Measurements from ENCODE around the gene SETD3.

Gene SETD3

DNA sequence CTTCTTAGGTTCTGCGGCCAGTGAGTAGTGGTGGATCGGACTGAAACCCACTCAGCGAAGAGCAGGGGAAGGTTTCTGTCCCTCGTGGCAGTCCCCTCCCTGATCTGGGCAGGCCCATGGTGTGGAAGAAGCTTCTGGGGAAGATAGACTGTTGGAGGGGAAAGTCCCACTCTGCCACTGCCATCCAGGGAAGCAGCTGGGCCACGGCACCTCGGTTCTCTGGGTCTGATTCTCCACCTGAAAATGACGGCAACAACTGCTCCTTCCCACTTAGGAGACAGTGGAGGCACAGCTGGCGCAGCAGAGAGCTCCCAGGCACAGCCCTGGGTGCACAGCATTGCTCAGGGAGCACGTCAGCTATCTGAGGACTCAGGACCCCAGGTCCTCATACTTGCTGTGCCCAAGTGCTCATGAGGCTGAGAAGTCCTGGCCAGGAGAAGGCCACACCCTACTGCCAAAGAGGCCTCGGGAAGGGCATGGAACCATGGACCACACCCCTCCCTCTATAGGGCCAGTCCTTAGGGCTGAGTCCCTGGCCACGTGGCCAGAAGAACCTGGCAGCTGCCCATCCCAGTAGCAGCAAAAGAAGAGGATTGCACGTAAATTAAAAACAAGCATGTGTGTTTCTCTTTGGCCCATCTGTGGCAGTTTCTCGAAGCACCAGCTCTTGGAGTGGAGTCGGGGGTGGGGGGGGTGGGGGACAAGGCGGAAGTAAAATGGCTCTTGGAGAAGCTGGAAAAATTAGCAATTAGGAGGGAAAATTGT lies 123.3 kb downstream of the SETD3 start:
- no peak for DNase-seq (ENCODE audit: low read depth, low spot score)
- H3K36me3 ChIP-seq (ENCODE audit: insufficient read depth, insufficient read length, low read length) = no peaks in the 10 kb centered on the region
- H3K27me3 ChIP-seq (ENCODE audit: insufficient read depth, insufficient read length) = no peaks in the 10 kb centered on the region
- H3K4me1 ChIP-seq (ENCODE audit: insufficient read depth, insufficient read length) = peaks cover 2% of the 10 kb centered on the region
- no peaks in the 10 kb centered on the region for H3K9me3 ChIP-seq (ENCODE audit: insufficient read depth, low read length)
- no peak overlapping the region for H3K9ac ChIP-seq (ENCODE audit: insufficient read length, low read depth)
- no peak for TF ChIP-seq SUZ12 (IDR thresholded peaks at IDR 0.05; ENCODE audit: extremely low read depth, insufficient read depth, insufficient read length)
- TF ChIP-seq YY1 (IDR thresholded peaks at IDR 0.05; ENCODE audit: insufficient read depth, insufficient read length) = no peak
- no peak for TF ChIP-seq ZNF274 (IDR thresholded peaks at IDR 0.05; ENCODE audit: low read depth, low read length)
- no peak overlapping the region for H3K4me3 ChIP-seq (ENCODE audit: insufficient read length, low read depth)

DNA sequence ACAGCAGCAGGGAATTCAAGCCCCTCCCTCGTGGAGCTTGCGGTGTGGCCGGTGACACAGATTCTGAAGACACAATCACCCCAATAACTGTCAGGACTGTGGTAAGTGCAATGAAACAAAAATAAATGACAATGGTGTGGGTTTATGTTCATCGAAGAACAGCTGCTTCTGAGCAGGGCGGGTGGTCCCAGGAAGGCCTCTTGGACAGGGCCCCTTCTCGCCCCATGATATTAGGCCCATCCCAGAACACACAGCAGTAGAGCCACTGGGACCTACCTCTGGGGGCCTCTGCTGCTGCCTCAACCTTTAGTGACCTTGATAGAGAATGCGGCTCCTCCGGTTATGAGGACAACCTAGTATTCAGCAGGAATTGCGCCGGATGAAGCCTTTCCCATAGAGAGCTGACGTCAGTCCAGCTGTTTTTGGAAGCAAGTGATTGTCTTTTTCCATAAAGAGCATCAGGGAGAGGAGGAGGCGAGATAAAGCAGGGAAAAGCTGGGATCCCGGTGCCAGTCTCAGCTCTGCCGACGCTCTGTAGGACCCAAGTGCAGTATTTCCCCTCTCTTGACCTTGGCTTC lies 124.5 kb downstream of the SETD3 start:
- DNase-seq (ENCODE audit: low read depth, low spot score) = no peak
- Histone ChIP-seq H3K36me3 (ENCODE audit: insufficient read depth, insufficient read length, low read length) (no peaks in the 10 kb centered on the region), H3K4me1 (ENCODE audit: insufficient read depth, insufficient read length) (peaks cover 2% of the 10 kb centered on the region), H3K27me3 (ENCODE audit: insufficient read depth, insufficient read length) (no peaks in the 10 kb centered on the region), H3K4me3 (ENCODE audit: insufficient read length, low read depth) (no peak overlapping the region), H3K9me3 (ENCODE audit: insufficient read depth, low read length) (no peaks in the 10 kb centered on the region), H3K9ac (ENCODE audit: insufficient read length, low read depth) (no peak overlapping the region)
- TF ChIP-seq ZNF274 (IDR thresholded peaks at IDR 0.05; ENCODE audit: low read depth, low read length) (no peak), SUZ12 (IDR thresholded peaks at IDR 0.05; ENCODE audit: extremely low read depth, insufficient read depth, insufficient read length) (no peak), YY1 (IDR thresholded peaks at IDR 0.05; ENCODE audit: insufficient read depth, insufficient read length) (no peak)

DNA sequence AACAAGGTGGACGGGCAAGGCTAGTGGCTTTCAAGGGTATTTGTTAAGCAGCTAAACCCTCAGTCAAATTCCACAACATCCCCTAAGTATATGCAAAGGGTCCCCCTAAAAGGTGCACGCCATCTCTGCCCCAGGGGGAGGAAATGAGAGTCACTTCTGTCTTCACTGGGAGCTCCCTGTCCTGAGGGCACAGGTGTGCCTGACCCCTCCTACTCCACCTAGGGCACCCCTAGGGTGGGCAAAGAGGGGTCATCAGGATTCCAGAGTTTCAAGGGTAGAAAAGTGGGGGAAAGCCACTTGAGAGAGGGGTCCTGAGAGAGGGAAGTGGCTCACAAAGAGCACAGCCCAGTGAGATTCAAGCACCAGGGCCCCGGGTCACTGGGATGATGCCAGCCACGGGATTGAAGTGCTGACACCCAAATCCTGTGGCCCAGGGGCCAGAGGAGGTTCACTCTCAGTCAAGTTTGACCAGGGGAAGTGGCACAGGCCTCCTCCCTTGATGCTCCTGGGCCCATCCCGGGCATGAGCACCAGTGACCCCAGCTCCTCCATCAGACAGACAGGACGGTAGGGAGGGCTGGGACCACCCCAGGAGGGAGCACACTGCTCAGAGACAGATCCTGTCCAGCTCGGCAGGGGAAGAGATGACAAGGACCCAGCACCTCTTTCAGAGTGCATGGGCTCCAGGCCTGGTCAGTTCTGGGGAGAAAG lies 126.3 kb downstream of the SETD3 start:
- Histone ChIP-seq H3K36me3 (ENCODE audit: insufficient read depth, insufficient read length, low read length) (no peaks in the 10 kb centered on the region), H3K27me3 (ENCODE audit: insufficient read depth, insufficient read length) (no peaks in the 10 kb centered on the region), H3K4me3 (ENCODE audit: insufficient read length, low read depth) (no peak overlapping the region), H3K9ac (ENCODE audit: insufficient read length, low read depth) (no peak overlapping the region), H3K4me1 (ENCODE audit: insufficient read depth, insufficient read length) (no peaks in the 10 kb centered on the region), H3K9me3 (ENCODE audit: insufficient read depth, low read length) (no peaks in the 10 kb centered on the region)
- no peak for TF ChIP-seq SUZ12 (IDR thresholded peaks at IDR 0.05; ENCODE audit: extremely low read depth, insufficient read depth, insufficient read length)
- no peak for TF ChIP-seq ZNF274 (IDR thresholded peaks at IDR 0.05; ENCODE audit: low read depth, low read length)
- no peak for TF ChIP-seq YY1 (IDR thresholded peaks at IDR 0.05; ENCODE audit: insufficient read depth, insufficient read length)
- no peak for DNase-seq (ENCODE audit: low read depth, low spot score)

DNA sequence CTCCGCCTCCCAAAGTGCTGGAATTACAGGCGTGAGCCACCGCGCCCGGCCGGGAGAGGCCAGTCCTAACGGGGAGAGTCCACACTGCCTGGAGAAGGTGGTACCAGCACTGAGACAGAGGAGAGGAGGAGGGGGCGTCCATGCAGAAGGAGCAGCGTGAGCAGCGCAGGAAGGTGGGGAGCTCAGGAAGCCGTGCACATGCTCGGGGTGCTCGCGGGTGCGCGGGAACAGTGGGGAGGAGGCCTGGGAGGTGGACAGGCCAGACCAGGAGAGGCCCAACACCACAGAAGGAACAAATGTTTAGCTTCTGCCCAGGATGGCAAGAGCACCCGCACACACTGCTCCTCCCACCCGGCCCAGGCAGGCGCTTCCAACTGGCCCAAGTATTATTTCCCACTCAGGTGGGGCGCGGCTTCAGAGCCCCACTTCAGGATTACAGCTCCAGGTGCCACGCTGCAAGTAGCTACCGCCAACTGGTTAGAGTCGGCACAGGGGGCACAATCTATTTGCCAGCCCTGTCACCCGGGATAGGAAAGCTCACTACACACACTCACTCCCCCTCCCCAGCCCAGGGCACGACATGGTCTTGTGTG lies 127.9 kb downstream of the SETD3 start:
- peaks cover under 1% of the 10 kb centered on the region for H3K4me1 ChIP-seq (ENCODE audit: insufficient read depth, insufficient read length)
- no peaks in the 10 kb centered on the region for H3K27me3 ChIP-seq (ENCODE audit: insufficient read depth, insufficient read length)
- H3K9ac ChIP-seq (ENCODE audit: insufficient read length, low read depth) = no peak overlapping the region
- no peak for DNase-seq (ENCODE audit: low read depth, low spot score)
- H3K36me3 ChIP-seq (ENCODE audit: insufficient read depth, insufficient read length, low read length) = no peaks in the 10 kb centered on the region
- no peak overlapping the region for H3K4me3 ChIP-seq (ENCODE audit: insufficient read length, low read depth)
- no peaks in the 10 kb centered on the region for H3K9me3 ChIP-seq (ENCODE audit: insufficient read depth, low read length)
- TF ChIP-seq YY1 (IDR thresholded peaks at IDR 0.05; ENCODE audit: insufficient read depth, insufficient read length) = no peak
- TF ChIP-seq SUZ12 (IDR thresholded peaks at IDR 0.05; ENCODE audit: extremely low read depth, insufficient read depth, insufficient read length) = no peak
- no peak for TF ChIP-seq ZNF274 (IDR thresholded peaks at IDR 0.05; ENCODE audit: low read depth, low read length)

DNA sequence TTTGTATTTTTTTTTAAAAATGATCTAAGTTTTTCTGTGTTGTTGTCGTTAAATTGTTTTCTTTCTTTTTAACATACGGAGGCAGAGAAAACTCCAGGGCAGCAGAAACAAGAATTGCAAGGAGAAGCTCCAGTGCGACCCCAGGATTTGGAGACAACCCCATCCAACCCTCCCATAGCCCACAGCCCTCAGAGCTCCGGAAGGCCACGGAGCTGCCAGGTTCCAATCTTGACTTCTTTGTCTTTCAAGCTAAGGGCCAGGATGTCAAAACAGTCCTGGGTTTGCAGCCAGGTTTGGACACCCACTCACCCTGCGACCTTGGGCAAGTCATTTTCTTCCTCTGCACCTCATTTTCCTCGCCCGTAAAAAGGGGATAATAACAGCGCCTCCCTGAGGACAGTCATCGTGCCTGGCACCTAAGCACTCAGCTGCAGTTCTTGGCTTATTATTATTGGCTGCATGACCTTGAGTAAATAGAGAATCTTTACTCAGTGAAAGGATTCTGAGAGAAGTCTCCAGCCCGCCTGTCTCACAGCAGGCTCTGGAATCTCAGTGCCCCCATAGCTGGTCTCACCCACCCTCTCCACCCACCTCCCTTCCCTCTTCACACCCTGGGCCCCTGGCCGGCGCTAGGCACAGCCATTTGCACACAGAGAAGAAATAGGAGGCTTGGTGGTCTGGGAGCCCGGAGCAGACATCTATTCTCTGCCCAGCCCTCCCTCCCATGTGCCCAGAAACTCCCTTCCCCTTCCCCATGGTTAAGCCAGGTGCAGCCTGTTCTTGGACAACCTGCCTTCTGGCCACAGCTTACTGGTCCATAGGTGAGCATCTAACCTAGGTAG lies 129.3 kb downstream of the SETD3 start:
- H3K4me3 ChIP-seq (ENCODE audit: insufficient read length, low read depth) = no peak overlapping the region
- no peak overlapping the region for H3K9ac ChIP-seq (ENCODE audit: insufficient read length, low read depth)
- DNase-seq (ENCODE audit: low read depth, low spot score) = no peak
- no peaks in the 10 kb centered on the region for H3K36me3 ChIP-seq (ENCODE audit: insufficient read depth, insufficient read length, low read length)
- no peaks in the 10 kb centered on the region for H3K27me3 ChIP-seq (ENCODE audit: insufficient read depth, insufficient read length)
- no peaks in the 10 kb centered on the region for H3K9me3 ChIP-seq (ENCODE audit: insufficient read depth, low read length)
- peaks cover 2% of the 10 kb centered on the region for H3K4me1 ChIP-seq (ENCODE audit: insufficient read depth, insufficient read length)
- TF ChIP-seq SUZ12 (IDR thresholded peaks at IDR 0.05; ENCODE audit: extremely low read depth, insufficient read depth, insufficient read length) (no peak), YY1 (IDR thresholded peaks at IDR 0.05; ENCODE audit: insufficient read depth, insufficient read length) (no peak), ZNF274 (IDR thresholded peaks at IDR 0.05; ENCODE audit: low read depth, low read length) (no peak)

DNA sequence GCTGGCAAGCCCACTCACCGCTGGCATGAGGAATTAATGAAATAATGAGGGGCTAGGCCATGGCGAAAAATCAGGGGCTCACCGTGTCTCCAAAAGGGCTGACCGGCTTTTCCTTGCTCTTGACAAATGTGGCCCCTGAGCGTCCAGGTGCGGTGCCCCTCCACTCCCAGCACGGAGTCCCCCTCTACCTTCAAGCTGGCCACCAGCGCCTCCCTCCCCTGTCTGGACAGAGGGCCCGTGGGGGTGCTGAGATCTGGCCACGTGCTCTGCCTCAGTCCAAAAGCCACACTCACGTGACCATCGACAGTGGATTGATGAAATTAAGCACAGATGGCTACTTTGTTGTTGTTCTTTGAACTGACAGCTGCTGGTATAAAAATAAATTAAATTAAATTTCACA lies 129.9 kb downstream of the SETD3 start:
- Histone ChIP-seq H3K36me3 (ENCODE audit: insufficient read depth, insufficient read length, low read length) (no peaks in the 10 kb centered on the region), H3K9me3 (ENCODE audit: insufficient read depth, low read length) (no peaks in the 10 kb centered on the region), H3K4me3 (ENCODE audit: insufficient read length, low read depth) (no peak overlapping the region), H3K9ac (ENCODE audit: insufficient read length, low read depth) (no peak overlapping the region), H3K27me3 (ENCODE audit: insufficient read depth, insufficient read length) (no peaks in the 10 kb centered on the region), H3K4me1 (ENCODE audit: insufficient read depth, insufficient read length) (peaks cover 4% of the 10 kb centered on the region)
- TF ChIP-seq YY1 (IDR thresholded peaks at IDR 0.05; ENCODE audit: insufficient read depth, insufficient read length) (no peak), ZNF274 (IDR thresholded peaks at IDR 0.05; ENCODE audit: low read depth, low read length) (no peak), SUZ12 (IDR thresholded peaks at IDR 0.05; ENCODE audit: extremely low read depth, insufficient read depth, insufficient read length) (no peak)
- no peak for DNase-seq (ENCODE audit: low read depth, low spot score)

Data from NT2/D1 (cell line).